Subcutaneous abdominal adipose tissue (tissue), 5 donors: ENCODE measurements around the gene TNFRSF18.

Source experiments
- H3K27ac ChIP-seq: one replicate; pipeline ENCODE4 v1.7.0; 2013; ENCODE audit warnings: low read depth, mild to moderate bottlenecking, inconsistent platforms, low read length, moderate library complexity
- H3K27me3 ChIP-seq, 5 donors: one replicate each; pipeline ENCODE4 v1.7.0; 2013; ENCODE audit warnings: low read length in 5 of 5, inconsistent platforms in 1 of 5; ENCODE audit not compliant: control insufficient read depth in 5 of 5, insufficient read depth in 4 of 5
- H3K36me3 ChIP-seq, 5 donors: one replicate each; pipeline ENCODE4 v1.7.0; 2013; ENCODE audit warnings: low read length in 5 of 5; ENCODE audit not compliant: control insufficient read depth in 5 of 5, insufficient read depth in 5 of 5
- H3K4me1 ChIP-seq, 5 donors: one replicate each; pipeline ENCODE4 v1.7.0; 2013; ENCODE audit warnings: low read length in 5 of 5, mild to moderate bottlenecking in 3 of 5, moderate library complexity in 1 of 5; ENCODE audit not compliant: control insufficient read depth in 5 of 5, insufficient read depth in 5 of 5
- H3K4me3 ChIP-seq, 5 donors: one replicate each; pipeline ENCODE4 v1.7.0; 2013; ENCODE audit warnings: low read length in 5 of 5, low read depth in 1 of 5
- H3K9ac ChIP-seq, 5 donors: one replicate each; pipeline ENCODE4 v1.7.0; 2013; ENCODE audit warnings: low read length in 5 of 5, mild to moderate bottlenecking in 4 of 5, moderate library complexity in 3 of 5
- H3K9me3 ChIP-seq, 5 donors: one replicate each; pipeline ENCODE4 v1.7.0; 2013; ENCODE audit warnings: low read length in 5 of 5; ENCODE audit not compliant: control insufficient read depth in 5 of 5
- donor health status: healthy.
- donor health status: healthy.
- donor health status: healthy.
- donor health status: healthy.
- donor health status: healthy.

TNFRSF18 gene

GRCh38 chr1:1221887-1222574, 15.6 kb upstream of the TNFRSF18 start:
- Histone ChIP-seq H3K27ac (no peak overlapping the region), H3K27me3 (no peaks in the 10 kb centered on the region), H3K9ac (no peak overlapping the region), H3K4me3 (no peak overlapping the region), H3K36me3 (peaks cover 0 to 97% (median 86%) of the 10 kb centered on the region in 5 donors), H3K9me3 (no peaks in the 10 kb centered on the region), H3K4me1 (peaks cover 0 to 5% (median under 1%) of the 10 kb centered on the region in 5 donors)

GRCh38 chr1:1220197-1220596, 13.8 kb upstream of the TNFRSF18 start:
- no peak overlapping the region for H3K4me3 ChIP-seq
- no peak overlapping the region for H3K27ac ChIP-seq
- no peaks in the 10 kb centered on the region for H3K27me3 ChIP-seq
- no peaks in the 10 kb centered on the region for H3K9me3 ChIP-seq
- H3K36me3 ChIP-seq: peaks cover 0 to 93% (median 73%) of the 10 kb centered on the region in 5 donors
- no peak overlapping the region for H3K9ac ChIP-seq
- peaks cover 0 to 22% (median 10%) of the 10 kb centered on the region in 5 donors for H3K4me1 ChIP-seq

- Histone ChIP-seq H3K4me1 (peaks cover 0 to 31% (median 18%) of the 10 kb centered on the region in 5 donors), H3K9me3 (no peaks in the 10 kb centered on the region), H3K9ac (no peak overlapping the region), H3K4me3 (no peak overlapping the region), H3K36me3 (peaks cover 0 to 84% (median 65%) of the 10 kb centered on the region in 5 donors), H3K27ac (peak overlapping the region; percentile 30), H3K27me3 (no peaks in the 10 kb centered on the region)
Measured at GRCh38 chr1:1219341-1219740, 12.9 kb upstream of the TNFRSF18 start.

GRCh38 chr1:1218524-1219200, 12.3 kb upstream of the TNFRSF18 start:
- Histone ChIP-seq H3K27me3 (no peaks in the 10 kb centered on the region), H3K4me3 (no peak overlapping the region), H3K4me1 (peaks cover 0 to 36% (median 24%) of the 10 kb centered on the region in 5 donors), H3K27ac (peak overlapping the region; percentile 30), H3K9me3 (no peaks in the 10 kb centered on the region), H3K36me3 (peaks cover 0 to 79% (median 62%) of the 10 kb centered on the region in 5 donors), H3K9ac (no peak overlapping the region)

- Histone ChIP-seq H3K36me3 (peaks cover 0 to 72% (median 56%) of the 10 kb centered on the region in 5 donors), H3K9ac (no peak overlapping the region)
Measured at GRCh38 chr1:1217621-1218523, 11.5 kb upstream of the TNFRSF18 start.

GRCh38 chr1:1216770-1217620, 10.6 kb upstream of the TNFRSF18 start:
- H3K9me3 ChIP-seq: no peaks in the 10 kb centered on the region
- peaks cover 0 to 49% (median 32%) of the 10 kb centered on the region in 5 donors for H3K4me1 ChIP-seq
- H3K27me3 ChIP-seq: peaks cover 0 to 2% (median 0%) of the 10 kb centered on the region in 5 donors
- H3K27ac ChIP-seq: peak overlapping the region; percentile 72
- H3K4me3 ChIP-seq: no peak overlapping the region
- peaks cover 0 to 63% (median 48%) of the 10 kb centered on the region in 5 donors for H3K36me3 ChIP-seq
- H3K9ac ChIP-seq: peak overlapping the region in 2 of 5 donors; percentile 26 to 63

More at GRCh38 chr1:1217621-1218523, 11.5 kb upstream of the TNFRSF18 start:
- Histone ChIP-seq H3K27ac (peak overlapping the region; percentile 30), H3K27me3 (no peaks in the 10 kb centered on the region), H3K4me1 (peaks cover 0 to 42% (median 30%) of the 10 kb centered on the region in 5 donors), H3K9me3 (no peaks in the 10 kb centered on the region), H3K4me3 (no peak overlapping the region)

- Histone ChIP-seq H3K4me1 (peaks cover 0 to 57% (median 34%) of the 10 kb centered on the region in 5 donors), H3K4me3 (no peak overlapping the region), H3K36me3 (peaks cover 0 to 54% (median 39%) of the 10 kb centered on the region in 5 donors), H3K27ac (peak overlapping the region; percentile 72), H3K9me3 (no peaks in the 10 kb centered on the region), H3K27me3 (peaks cover 0 to 3% (median 0%) of the 10 kb centered on the region in 5 donors), H3K9ac (peak overlapping the region in 1 of 5 donors; percentile 26)
Measured at GRCh38 chr1:1215881-1216605, 9.7 kb upstream of the TNFRSF18 start.

- H3K4me1 ChIP-seq: peaks cover 0 to 57% (median 34%) of the 10 kb centered on the region in 5 donors
- peak overlapping the region; percentile 72 for H3K27ac ChIP-seq
- H3K4me3 ChIP-seq: no peak overlapping the region
- H3K27me3 ChIP-seq: peaks cover 0 to 3% (median 0%) of the 10 kb centered on the region in 5 donors
- H3K36me3 ChIP-seq: peaks cover 0 to 45% (median 30%) of the 10 kb centered on the region in 5 donors
- H3K9me3 ChIP-seq: no peaks in the 10 kb centered on the region
- no peak overlapping the region for H3K9ac ChIP-seq
Measured at GRCh38 chr1:1215080-1215676, 8.8 kb upstream of the TNFRSF18 start.
